Lung microvascular endothelial cell (primary cell): ENCODE results near the gene C11orf98. TPM values are rescaled to one million over a fixed set of nuclear protein-coding genes. Genes with fewer than 3 reads are reported as not detected.
A peak's percentile ranks its signal among the peaks of the same experiment; 100 is the strongest.
"Not testable (repeated sequence)": the region's sequence is repeated elsewhere in the genome, so short reads cannot be mapped to it uniquely, and the experiment has no call there.

ENCODE experiments used
- DNase-seq, 2 donors: peaks; one replicate each; pipeline versions ENCODE4 v3.0.0 to v3.0.0-alpha.2; 2010; ENCODE audit warnings: low read depth in 2 of 2
- total RNA-seq: library from RNA; depleted of rRNA; stranded (reverse); fragments of >200 nt; gene quantifications from 2 replicates; pipeline ENCODE4 v1.2.1, GENCODE V29; 2014

Gene C11orf98
- total RNA-seq, 1 donor from 2014 or later: 37.5 TPM

GRCh38 chr11:62687508-62688396 is 22.7 kb upstream of the C11orf98 start:
- no peak for DNase-seq

GRCh38 chr11:62682518-62682917 is 17.5 kb upstream of the C11orf98 start:
- no peak for DNase-seq

- DNase-seq: peak; percentile 84 to 85
Observed at GRCh38 chr11:62680825-62681240, 15.8 kb upstream of the C11orf98 start.

GRCh38 chr11:62678770-62679696 is 14.0 kb upstream of the C11orf98 start, which contains the start of gene UBXN1:
TSS of gene UBXN1 (minus strand) at chr11:62679073. CDS start at chr11:62678923, 150 bp downstream.
- peak; percentile 89 to 91 for DNase-seq

GRCh38 chr11:62678433-62678769 is 13.4 kb upstream of the C11orf98 start:
- DNase-seq: no peak

GRCh38 chr11:62677714-62678113 is 12.7 kb upstream of the C11orf98 start:
- DNase-seq: no peak

GRCh38 chr11:62677156-62677555 is 12.1 kb upstream of the C11orf98 start:
- no peak for DNase-seq

- no peak for DNase-seq
Observed at GRCh38 chr11:62676698-62677097, 11.7 kb upstream of the C11orf98 start.

GRCh38 chr11:62675415-62675814 is 10.4 kb upstream of the C11orf98 start:
- not testable (repeated sequence) for DNase-seq

GRCh38 chr11:62673196-62673525 is 8.2 kb upstream of the C11orf98 start:
- no peak for DNase-seq

- DNase-seq: peak; percentile 87 to 92
Observed at GRCh38 chr11:62671608-62672389, 6.8 kb upstream of the C11orf98 start, which contains the start of the genes LBHD1 and UQCC3. TSS of gene LBHD1 (minus strand) at chr11:62672267. CDS start at chr11:62670031, 2,236 bp downstream. TSS of gene UQCC3 (plus strand) at chr11:62671673. CDS start at chr11:62671746, 73 bp downstream.

- DNase-seq: no peak
Observed at GRCh38 chr11:62671236-62671607, 6.2 kb upstream of the C11orf98 start.

- no peak for DNase-seq
Observed at GRCh38 chr11:62669420-62670161, 4.6 kb upstream of the C11orf98 start.

GRCh38 chr11:62667460-62667859 is 2.5 kb upstream of the C11orf98 start:
- DNase-seq: no peak

- DNase-seq: no peak
Observed at GRCh38 chr11:62666259-62666926, 1.4 kb upstream of the C11orf98 start.

GRCh38 chr11:62665599-62666258 is 719 bp upstream of the C11orf98 start:
- peak; percentile 69 to 74 for DNase-seq

GRCh38 chr11:62664405-62665074 is 470 bp downstream of the C11orf98 start:
- peak; percentile 55 to 58 for DNase-seq

- no peak for DNase-seq
Observed at GRCh38 chr11:62656796-62657429, 8.1 kb downstream of the C11orf98 start.
